NCI-H510A (cell line): ENCODE results near the gene TRIM5.
"Not testable (repeated sequence)": the region's sequence is repeated elsewhere in the genome, so short reads cannot be mapped to it uniquely, and the experiment has no call there.

ENCODE experiments used
- DNase-seq: peaks from one replicate; lab custom pipeline; 2025; lab: John Stamatoyannopoulos, UW

The TRIM5 gene

GRCh38 chr11:5688482-5688881 lies 3.6 kb upstream of the TRIM5 start:
- no peak for DNase-seq

- no peak for DNase-seq
Measured at GRCh38 chr11:5686426-5686825, 1.6 kb upstream of the TRIM5 start.

GRCh38 chr11:5684036-5684645 lies 733 bp downstream of the TRIM5 start:
- no peak for DNase-seq

- not testable (repeated sequence) for DNase-seq
Measured at GRCh38 chr11:5683620-5684019, 1.3 kb downstream of the TRIM5 start.

GRCh38 chr11:5682890-5683441 lies 1.9 kb downstream of the TRIM5 start:
- not testable (repeated sequence) for DNase-seq

GRCh38 chr11:5679811-5680210 lies 5.1 kb downstream of the TRIM5 start:
- no peak for DNase-seq

GRCh38 chr11:5674391-5674790 lies 10.5 kb downstream of the TRIM5 start:
- DNase-seq = no peak

- DNase-seq = no peak
Measured at GRCh38 chr11:5671831-5672230, 13.0 kb downstream of the TRIM5 start.

GRCh38 chr11:5666402-5666793 lies 18.5 kb downstream of the TRIM5 start:
- no peak for DNase-seq

- DNase-seq = no peak
Measured at GRCh38 chr11:5665746-5666401, 19.0 kb downstream of the TRIM5 start.

- no peak for DNase-seq
Measured at GRCh38 chr11:5665051-5665570, 19.8 kb downstream of the TRIM5 start.

GRCh38 chr11:5663511-5663910 lies 21.4 kb downstream of the TRIM5 start:
- DNase-seq = no peak

- no peak for DNase-seq
Measured at GRCh38 chr11:5658318-5658717, 26.6 kb downstream of the TRIM5 start.

GRCh38 chr11:5656956-5657355 lies 27.9 kb downstream of the TRIM5 start:
- not testable (repeated sequence) for DNase-seq

- no peak for DNase-seq
Measured at GRCh38 chr11:5655474-5655873, 29.4 kb downstream of the TRIM5 start.

GRCh38 chr11:5646139-5646538 lies 38.7 kb downstream of the TRIM5 start:
- no peak for DNase-seq

- DNase-seq = no peak
Measured at GRCh38 chr11:5643585-5643984, 41.3 kb downstream of the TRIM5 start.

- DNase-seq = no peak
Measured at GRCh38 chr11:5639953-5640352, 44.9 kb downstream of the TRIM5 start.

- DNase-seq = no peak
Measured at GRCh38 chr11:5631969-5632635, 52.8 kb downstream of the TRIM5 start.

GRCh38 chr11:5631417-5631816 lies 53.5 kb downstream of the TRIM5 start:
- DNase-seq = no peak

- no peak for DNase-seq
Measured at GRCh38 chr11:5626196-5626595, 58.7 kb downstream of the TRIM5 start.

GRCh38 chr11:5625281-5625680 lies 59.6 kb downstream of the TRIM5 start:
- DNase-seq = no peak
